H1 (cell line): Measurements from ENCODE around the gene GLUL. TPM values are rescaled to one million over a fixed set of nuclear protein-coding genes. Genes with fewer than 3 reads are reported as not detected.

Experiments used
- CTCF ChIA-PET: fragments of 300-600 bp; sonication (Branson Sonifier 250); formaldehyde crosslinking; loops from one replicate; lab custom pipeline; 2021; ENCODE audit not compliant: partially characterized antibody; lab: Charles Lee
- POLR2A ChIA-PET: fragments of 300-600 bp; sonication (Branson Sonifier 250); formaldehyde crosslinking; loops from one replicate; lab custom pipeline; 2021; ENCODE audit warnings: inconsistent platforms; ENCODE audit not compliant: partially characterized antibody; lab: Charles Lee
- DNase-seq, 2 experiments: peaks; one replicate each; pipeline versions ENCODE4 v3.0.0 to v3.0.0-alpha.2; 2010 to 2022; ENCODE audit warnings: low spot score in 2 of 2, low read depth in 1 of 2, mixed read lengths in 1 of 2
- FAIRE-seq: peaks from 2 replicates; lab custom pipeline; 2011; peaks lifted over from hg19 to GRCh38; lab: Jason Lieb, UNC
- H2AFZ ChIP-seq: 2 replicates; pipeline ENCODE4 v1.8.1; 2012; ENCODE audit warnings: low read length, inconsistent platforms
- H2AK5ac ChIP-seq: 2 replicates; pipeline ENCODE4 v1.6.1; 2013; ENCODE audit warnings: low read depth, low read length
- H2BK120ac ChIP-seq: replicated peaks from 2 replicates; pipeline ENCODE3; 2013; ENCODE audit warnings: low read depth, low read length, inconsistent platforms
- H2BK12ac ChIP-seq: 2 replicates; pipeline ENCODE4 v1.6.1; 2013; ENCODE audit warnings: low read depth, low read length
- H2BK15ac ChIP-seq: 2 replicates; pipeline ENCODE4 v1.6.1; 2013; ENCODE audit warnings: low read length
- H2BK20ac ChIP-seq: 2 replicates; pipeline ENCODE4 v1.6.1; 2013; ENCODE audit warnings: low read length
- H2BK5ac ChIP-seq: 2 replicates; pipeline ENCODE4 v1.6.1; 2013; ENCODE audit warnings: low read depth, low read length
- H3K14ac ChIP-seq: 2 replicates; pipeline ENCODE4 v1.6.1; 2013; ENCODE audit warnings: inconsistent platforms; ENCODE audit not compliant: insufficient read length
- H3K18ac ChIP-seq: 2 replicates; pipeline ENCODE4 v1.6.1; 2013; ENCODE audit warnings: low read length; ENCODE audit errors: extremely low read depth
- H3K23ac ChIP-seq: 2 replicates; pipeline ENCODE4 v1.6.1; 2013; ENCODE audit warnings: inconsistent platforms; ENCODE audit not compliant: insufficient read length
- H3K23me2 ChIP-seq: 2 replicates; pipeline ENCODE4 v1.6.1; 2013; ENCODE audit warnings: low read depth, low read length
- H3K27ac ChIP-seq: 2 replicates; pipeline ENCODE4 v1.6.1; 2011; ENCODE audit warnings: low read depth, low read length, inconsistent platforms
- H3K27me3 ChIP-seq, 4 experiments: replicated peaks in 1 of 4; 1 replicate in 1 of 4; 2 replicates in 3 of 4; pipeline versions ENCODE4 v1.6.1 to v1.8.1; 2011 to 2013; ENCODE audit warnings: low read length in 3 of 4, mild to moderate bottlenecking in 3 of 4, inconsistent platforms in 2 of 4, mixed read lengths in 2 of 4, moderate library complexity in 1 of 4; ENCODE audit not compliant: control insufficient read depth in 3 of 4, insufficient read depth in 3 of 4; ENCODE audit errors: extremely low read depth in 1 of 4
- H3K36me3 ChIP-seq, 4 experiments: 2 replicates each; pipeline versions ENCODE4 v1.6.1 to v1.8.1; 2011 to 2013; ENCODE audit warnings: mild to moderate bottlenecking in 4 of 4, low read length in 3 of 4, moderate library complexity in 2 of 4, control low read depth in 1 of 4, inconsistent platforms in 1 of 4; ENCODE audit not compliant: insufficient read depth in 4 of 4, control insufficient read depth in 2 of 4
- H3K4ac ChIP-seq: replicated peaks from 2 replicates; pipeline ENCODE3; 2013; ENCODE audit warnings: low read length, low read depth, mixed read lengths, inconsistent platforms; ENCODE audit not compliant: insufficient read length
- H3K4me1 ChIP-seq, 4 experiments: replicated peaks in 1 of 4; 1 replicate in 1 of 4; 2 replicates in 3 of 4; pipeline versions ENCODE4 v1.6.1 to v1.8.1; 2011 to 2013; ENCODE audit warnings: low read length in 3 of 4, inconsistent platforms in 2 of 4, mixed read lengths in 1 of 4; ENCODE audit not compliant: insufficient read depth in 4 of 4, control insufficient read depth in 3 of 4
- H3K4me2 ChIP-seq, 2 experiments: 2 replicates each; pipeline versions ENCODE4 v1.6.1 to v1.8.1; 2011 to 2013; ENCODE audit warnings: low read depth in 2 of 2, low read length in 2 of 2, control low read depth in 1 of 2, inconsistent platforms in 1 of 2, mild to moderate bottlenecking in 1 of 2; ENCODE audit not compliant: insufficient read depth in 1 of 2
- H3K4me3 ChIP-seq, 4 experiments: fragments of 200-600, 300-600 bp in 1 of 4; sonication (generic), shearing (Covaris generic), sonication (Bioruptor Twin) in 1 of 4; 2 replicates each; pipeline versions ENCODE4 v1.5.1 to v1.8.1; 2011 to 2016; ENCODE audit warnings: low read length in 4 of 4, low read depth in 3 of 4, control low read depth in 2 of 4, inconsistent platforms in 2 of 4, mild to moderate bottlenecking in 2 of 4, mixed read lengths in 1 of 4, moderate library complexity in 1 of 4; ENCODE audit not compliant: insufficient read depth in 2 of 4; ENCODE audit errors: extremely low read depth in 1 of 4
- H3K56ac ChIP-seq: replicated peaks from 2 replicates; pipeline ENCODE3; 2013; ENCODE audit warnings: low read depth, mild to moderate bottlenecking, mixed read lengths, low read length, inconsistent platforms; ENCODE audit not compliant: insufficient read length
- H3K79me1 ChIP-seq: 2 replicates; pipeline ENCODE4 v1.6.1; 2013; ENCODE audit warnings: low read depth, low read length, control low read depth
- H3K79me2 ChIP-seq, 2 experiments: 2 replicates each; pipeline versions ENCODE4 v1.6.1 to v1.8.1; 2012 to 2013; ENCODE audit warnings: low read length in 2 of 2, mild to moderate bottlenecking in 2 of 2, inconsistent platforms in 1 of 2; ENCODE audit not compliant: insufficient read depth in 2 of 2, control insufficient read depth in 1 of 2
- H3K9ac ChIP-seq, 4 experiments: replicated peaks in 1 of 4; 1 replicate in 1 of 4; 2 replicates in 3 of 4; pipeline versions ENCODE4 v1.6.1 to v1.8.1; 2011 to 2013; ENCODE audit warnings: low read depth in 3 of 4, low read length in 3 of 4, control low read depth in 2 of 4, mild to moderate bottlenecking in 2 of 4, moderate library complexity in 2 of 4, inconsistent platforms in 1 of 4; ENCODE audit errors: extremely low read depth in 1 of 4
- H3K9me3 ChIP-seq, 2 experiments: 2 replicates each; pipeline versions ENCODE4 v1.6.1 to v1.8.1; 2012 to 2013; ENCODE audit warnings: mild to moderate bottlenecking in 2 of 2, moderate library complexity in 2 of 2, control low read depth in 1 of 2, inconsistent platforms in 1 of 2, low read depth in 1 of 2, low read length in 1 of 2, mixed read lengths in 1 of 2; ENCODE audit not compliant: insufficient read depth in 2 of 2
- H4K20me1 ChIP-seq, 2 experiments: replicated peaks in 1 of 2; 2 replicates each; pipeline versions ENCODE3 to v1.8.1; 2011 to 2013; ENCODE audit warnings: inconsistent platforms in 2 of 2, low read length in 2 of 2, mild to moderate bottlenecking in 1 of 2; ENCODE audit not compliant: insufficient read depth in 2 of 2, control insufficient read depth in 1 of 2
- H4K5ac ChIP-seq: 2 replicates; pipeline ENCODE4 v1.6.1; 2013; ENCODE audit warnings: low read length, low read depth, mixed read lengths, inconsistent platforms; ENCODE audit not compliant: insufficient read length
- H4K8ac ChIP-seq: 2 replicates; pipeline ENCODE4 v1.8.0; 2013; ENCODE audit warnings: mild to moderate bottlenecking, moderate library complexity, low read length, inconsistent platforms; ENCODE audit not compliant: insufficient read depth; ENCODE audit errors: extremely low read depth
- H4K91ac ChIP-seq: replicated peaks from 2 replicates; pipeline ENCODE3; 2013; ENCODE audit warnings: low read length, mixed read lengths, inconsistent platforms; ENCODE audit not compliant: insufficient read length
- CTBP2 ChIP-seq: IDR thresholded peaks from 2 replicates; pipeline ENCODE4 v1.7.0; 2011; ENCODE audit warnings: borderline replicate concordance, mild to moderate bottlenecking, moderate library complexity, mixed read lengths, low read length; ENCODE audit not compliant: insufficient read depth, insufficient read length
- FOSL1 ChIP-seq: IDR thresholded peaks from 2 replicates; pipeline ENCODE4 v1.6.1; 2011; ENCODE audit warnings: mild to moderate bottlenecking, low read depth, low read length, moderate library complexity; ENCODE audit not compliant: insufficient read depth
- GTF2F1 ChIP-seq: IDR thresholded peaks from 2 replicates; pipeline ENCODE4 v1.6.1; 2012; ENCODE audit warnings: low read depth, low read length, improper control_type of control experiment, borderline replicate concordance
- NRF1 ChIP-seq: IDR thresholded peaks from 2 replicates; pipeline ENCODE4 v1.6.1; 2011; ENCODE audit warnings: mild to moderate bottlenecking, low read depth, low read length, improper control_type of control experiment
- POU5F1 ChIP-seq: IDR thresholded peaks from 2 replicates; pipeline ENCODE4 v1.6.1; 2011; ENCODE audit warnings: low read depth, mild to moderate bottlenecking, low read length, moderate library complexity
- RAD21 ChIP-seq, 2 experiments: IDR thresholded peaks in 1 of 2; conservative IDR thresholded peaks in 1 of 2; 2 replicates each; pipeline ENCODE4 v1.6.1; 2011; ENCODE audit warnings: low read depth in 2 of 2, low read length in 2 of 2, improper control_type of control experiment in 1 of 2, inconsistent platforms in 1 of 2, mild to moderate bottlenecking in 1 of 2, moderate library complexity in 1 of 2
- SUZ12 ChIP-seq: fragments of 200-600 bp; sonication (generic); IDR thresholded peaks from 2 replicates; pipeline ENCODE4 v1.6.1; 2012; ENCODE audit warnings: mild to moderate bottlenecking, inconsistent platforms, low read length, moderate library complexity, mixed read lengths
- WGBS, 2 experiments: shearing (Covaris generic) in 1 of 2; methylation state at CpG; one replicate each; pipeline versions ENCODE4 v1.1.6 to v1.1.7; 2013 to 2015; ENCODE audit warnings: low lambda C conversion rate in 2 of 2, mixed read lengths in 2 of 2, inconsistent platforms in 1 of 2, low coverage in 1 of 2, missing lambda C conversion rate in 1 of 2; ENCODE audit not compliant: insufficient replicate concordance in 2 of 2, insufficient coverage in 1 of 2, insufficient read length in 1 of 2; ENCODE audit errors: extremely low coverage in 1 of 2, missing lambda C conversion rate in 1 of 2; 5-methylcytosine and 5-hydroxymethylcytosine counted together
- polyA plus RNA-seq, 7 experiments: library from polyadenylated mRNA; depleted of rRNA in 3 of 7; stranded (reverse) in 5 of 7; unstranded in 2 of 7; fragments of >200 nt in 5 of 7; fragments of 200-250 nt in 2 of 7; gene quantifications; 1 replicate in 5 of 7; 2 replicates in 1 of 7; 4 replicates in 1 of 7; pipeline versions ENCODE4 v1.2.1 to v1.2.3, GENCODE V29; 2011 to 2013; ENCODE audit warnings: missing spikeins in 2 of 7, mixed read lengths in 2 of 7
- total RNA-seq: library from RNA; stranded (reverse); fragmentation: NEBNext Ultra II Directional; extraction: Animal tissue kit (Norgen Biotek cat#: 25700); gene quantifications from 2 replicates; pipeline ENCODE4 v1.2.1, GENCODE V29; 2021
- TF ChIP-seq, protein P1 (sequence below): IDR thresholded peaks from 2 replicates; pipeline ENCODE4 v1.6.1; 2012; ENCODE audit warnings: low read length, inconsistent platforms

GLUL gene
- total and polyA plus RNA-seq, 2 of the 8 experiments (the other 6 are each of a cell fraction or from before 2014, with no cell fraction given) = 261 to 453 TPM

DNA sequence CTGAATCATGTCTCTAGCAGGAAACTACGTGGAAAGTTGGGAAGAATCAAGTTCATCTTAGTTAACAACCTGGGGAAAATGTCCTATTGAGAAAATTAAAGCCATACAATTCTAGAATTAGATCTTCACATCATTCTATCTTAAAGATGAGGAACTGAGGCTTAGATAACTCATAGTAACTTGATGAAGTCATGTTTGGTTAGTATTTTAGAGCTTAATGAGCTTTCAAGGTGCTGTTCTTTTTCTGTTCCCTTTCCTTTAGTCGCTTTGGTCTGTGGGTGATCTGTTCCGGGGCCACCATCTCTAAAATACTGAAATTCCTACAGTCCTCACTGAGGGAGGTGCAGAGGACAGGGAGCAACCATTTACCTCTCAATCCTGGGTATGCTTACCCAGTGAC is 4.3 kb upstream of the GLUL start:
- FAIRE-seq (no peak), DNase-seq (no peak)
- no peak overlapping the region for H4K8ac ChIP-seq
- no peak overlapping the region for H2BK20ac ChIP-seq
- no peak overlapping the region for H3K56ac ChIP-seq
- H3K18ac ChIP-seq = no peak overlapping the region
- no peak overlapping the region for H2BK15ac ChIP-seq
- no peak overlapping the region for H4K91ac ChIP-seq
- no peak overlapping the region for H3K9ac ChIP-seq
- H3K4me1 ChIP-seq = peaks cover 4 to 8% (median 5%) of the 10 kb centered on the region in 4 experiments; a peak in 5 of 7 replicates
- H3K36me3 ChIP-seq = no peaks in the 10 kb centered on the region
- H3K9me3 ChIP-seq = no peaks in the 10 kb centered on the region
- H2AFZ ChIP-seq = no peak overlapping the region
- H3K4ac ChIP-seq = no peak overlapping the region
- no peak overlapping the region for H3K23ac ChIP-seq
- no peak overlapping the region for H2BK5ac ChIP-seq
- H3K4me2 ChIP-seq = no peak overlapping the region
- H3K27ac ChIP-seq = no peak overlapping the region
- ChIA-PET POLR2A (interaction anchor here (0.7 to 2.9 kb wide), 2 partner anchors 12 to 253 kb away, joined by 3 to 9 read pairs; no protein-coding TSS in a partner anchor), CTCF (interaction anchor here (0.7 to 6.8 kb wide), 28 partner anchors 8 to 391 kb away, joined by 3 to 107 read pairs (median 4); partner anchors contain the start of gene RNASEL)
- no peak overlapping the region for H2BK12ac ChIP-seq
- H4K20me1 ChIP-seq = no peaks in the 10 kb centered on the region
- 90% methylated on average over 3 of the region's 3 CpGs; no CpG with 5 or more reads in 1 of the 2 experiments for WGBS, 2 experiments
- no peak overlapping the region for H2AK5ac ChIP-seq
- H4K5ac ChIP-seq = no peak overlapping the region
- H3K14ac ChIP-seq = no peak overlapping the region
- no peaks in the 10 kb centered on the region; a peak in 1 of 7 replicates for H3K27me3 ChIP-seq
- no peaks in the 10 kb centered on the region for H3K79me1 ChIP-seq
- no peak overlapping the region for H3K4me3 ChIP-seq
- TF ChIP-seq, protein P1, sequence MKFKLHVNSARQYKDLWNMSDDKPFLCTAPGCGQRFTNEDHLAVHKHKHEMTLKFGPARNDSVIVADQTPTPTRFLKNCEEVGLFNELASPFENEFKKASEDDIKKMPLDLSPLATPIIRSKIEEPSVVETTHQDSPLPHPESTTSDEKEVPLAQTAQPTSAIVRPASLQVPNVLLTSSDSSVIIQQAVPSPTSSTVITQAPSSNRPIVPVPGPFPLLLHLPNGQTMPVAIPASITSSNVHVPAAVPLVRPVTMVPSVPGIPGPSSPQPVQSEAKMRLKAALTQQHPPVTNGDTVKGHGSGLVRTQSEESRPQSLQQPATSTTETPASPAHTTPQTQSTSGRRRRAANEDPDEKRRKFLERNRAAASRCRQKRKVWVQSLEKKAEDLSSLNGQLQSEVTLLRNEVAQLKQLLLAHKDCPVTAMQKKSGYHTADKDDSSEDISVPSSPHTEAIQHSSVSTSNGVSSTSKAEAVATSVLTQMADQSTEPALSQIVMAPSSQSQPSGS = no peak
- TF ChIP-seq NRF1 (no peak), RAD21 (IDR thresholded peaks at IDR 0.05 in 1 of 2, conservative IDR thresholded peaks at IDR 0.05 in 1 of 2; ENCODE audit: low read depth in 2 of 2, low read length in 2 of 2) (no peak), GTF2F1 (no peak), SUZ12 (no peak), CTBP2 (no peak), POU5F1 (no peak), FOSL1 (no peak)
- TF ChIP-seq, all 59 proteins: peak for 0
- no peaks in the 10 kb centered on the region for H3K23me2 ChIP-seq
- H2BK120ac ChIP-seq = no peak overlapping the region
- peaks cover 6 to 16% of the 10 kb centered on the region in 2 experiments; a peak in 3 of 4 replicates for H3K79me2 ChIP-seq
